HG02870 (cell line): ENCODE measurements around the gene ZNF804B.

Experiments used
- ATAC-seq: cut with Tn5 transposase; IDR thresholded peaks from one replicate; pipeline ENCODE4 v1.9.1; 2021; ENCODE audit warnings: mild to moderate bottlenecking, moderate library complexity; ENCODE audit not compliant: unreplicated experiment

The ZNF804B gene

GRCh38 chr7:88759230-88760135, at the start of gene ZNF804B:
TSS of gene ZNF804B (plus strand) at chr7:88759700. CDS start at chr7:88759977, 277 bp downstream.
- no peak for ATAC-seq

DNA sequence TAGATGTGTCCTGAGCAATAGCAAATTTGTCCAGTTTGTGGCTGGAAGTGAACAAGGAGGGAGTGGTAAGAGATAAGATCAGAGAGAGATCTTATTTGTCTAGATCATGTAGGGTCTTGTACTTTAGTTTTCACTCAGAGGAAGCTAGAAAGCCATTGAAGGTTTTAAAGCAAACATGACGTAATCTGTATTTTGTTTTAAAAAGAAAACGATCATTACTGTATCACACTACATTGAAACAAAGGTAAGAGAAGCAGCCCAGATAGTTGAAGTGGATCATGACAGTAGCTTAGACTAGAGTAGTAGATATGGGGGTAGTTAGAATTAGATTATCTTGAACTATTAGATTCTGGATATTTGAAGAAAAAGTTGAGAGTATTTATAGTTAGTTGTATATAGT, 23.6 kb upstream of the ZNF804B start:
- no peak for ATAC-seq

DNA sequence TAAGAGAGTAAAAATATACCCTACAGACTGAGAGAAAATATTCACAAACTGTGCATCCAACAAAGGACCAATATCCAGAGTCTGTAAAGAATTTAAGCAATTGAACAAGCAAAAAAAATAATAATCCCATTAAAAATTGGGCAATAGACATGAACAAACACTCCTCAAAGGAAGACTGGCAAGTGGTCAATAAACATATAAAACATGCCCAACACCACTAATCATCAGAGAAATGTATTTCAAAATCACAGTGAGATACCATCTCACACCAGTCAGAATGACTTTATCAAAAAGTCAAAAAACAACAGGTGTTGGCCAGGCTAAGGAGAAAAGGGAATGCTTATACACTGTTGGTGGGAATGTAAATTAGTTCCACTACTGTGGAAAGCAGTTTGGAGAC, 21.9 kb upstream of the ZNF804B start:
- ATAC-seq: no peak

DNA sequence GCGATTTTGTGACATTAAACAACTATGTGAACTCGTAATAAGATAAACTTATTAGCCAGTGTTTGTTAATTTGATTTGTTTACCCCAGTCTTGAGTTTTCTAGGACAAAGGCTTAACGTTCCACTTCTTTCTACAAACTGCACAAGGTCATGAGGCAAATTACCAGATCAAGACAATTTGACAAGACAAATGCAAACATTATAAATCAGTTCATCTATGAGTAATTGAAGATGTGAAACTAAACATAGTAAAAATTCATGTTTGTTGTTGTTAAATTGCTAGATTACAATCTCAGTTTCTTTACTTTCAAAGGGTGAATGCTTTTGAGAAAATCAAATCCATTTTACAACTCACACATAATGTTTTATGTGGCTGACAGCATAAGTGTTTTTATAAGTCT, 13.4 kb upstream of the ZNF804B start:
- no peak for ATAC-seq

- no peak for ATAC-seq
Measured at GRCh38 chr7:88756802-88757201, 2.7 kb upstream of the ZNF804B start.

GRCh38 chr7:88757371-88757770, 2.1 kb upstream of the ZNF804B start:
- ATAC-seq: no peak

DNA sequence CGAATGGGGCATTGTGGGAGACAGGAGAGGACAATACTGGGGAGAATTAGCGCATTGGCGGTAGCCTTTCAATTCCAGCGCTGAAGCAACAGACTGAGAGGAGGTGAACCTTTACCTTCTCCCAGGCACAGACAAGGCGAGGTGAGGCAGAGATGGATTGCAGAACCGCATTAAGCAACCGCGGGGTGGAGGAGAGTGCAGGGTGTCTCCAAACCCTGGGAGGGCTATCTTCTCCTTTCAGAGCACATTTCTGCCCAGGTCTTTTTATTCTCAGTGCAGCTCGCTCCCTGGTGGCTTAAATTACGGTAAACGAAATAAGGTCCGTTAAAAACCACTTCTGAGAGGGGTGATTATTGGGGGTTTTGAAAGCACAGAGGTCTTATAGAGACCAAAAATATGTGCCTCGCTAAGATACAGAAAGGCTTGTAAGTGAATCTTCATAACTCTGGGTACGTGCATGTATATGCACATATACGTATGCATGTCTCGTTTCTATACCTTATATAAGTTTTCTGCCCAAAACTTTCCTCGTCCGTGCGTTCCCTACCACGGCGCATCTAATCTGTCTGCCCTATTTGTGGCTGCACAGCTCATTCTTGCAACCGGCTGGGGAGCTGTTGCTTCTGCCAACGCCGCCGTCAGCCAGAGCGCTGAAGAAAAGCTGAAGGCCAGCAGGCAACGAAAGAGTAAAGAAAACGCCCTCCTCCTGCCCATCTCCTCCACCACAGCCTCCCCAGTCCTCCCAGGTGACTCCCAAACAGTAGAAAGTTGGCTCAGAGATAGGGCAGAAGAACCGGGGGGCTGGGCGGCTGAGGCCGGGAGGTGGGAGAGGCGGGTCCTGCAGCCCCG, 895 bp upstream of the ZNF804B start:
- no peak for ATAC-seq

DNA sequence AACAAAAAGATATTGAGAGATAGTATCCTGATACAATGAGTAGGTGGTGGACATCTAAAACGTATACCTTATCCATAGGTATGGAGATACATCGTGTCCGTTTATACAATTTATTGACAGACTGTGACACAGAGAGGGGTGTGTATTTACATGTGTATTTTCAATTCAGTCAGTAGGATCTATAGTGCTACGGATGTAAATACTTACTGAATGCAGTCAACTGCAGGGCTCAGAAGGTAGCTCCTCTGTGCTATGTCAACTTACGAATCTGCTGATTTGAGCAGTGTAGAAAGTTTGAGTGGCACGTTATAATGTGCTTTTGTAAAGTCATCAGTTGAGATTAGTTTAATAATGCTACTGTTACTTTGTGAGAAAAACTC, 626 bp downstream of the ZNF804B start:
- ATAC-seq: no peak

DNA sequence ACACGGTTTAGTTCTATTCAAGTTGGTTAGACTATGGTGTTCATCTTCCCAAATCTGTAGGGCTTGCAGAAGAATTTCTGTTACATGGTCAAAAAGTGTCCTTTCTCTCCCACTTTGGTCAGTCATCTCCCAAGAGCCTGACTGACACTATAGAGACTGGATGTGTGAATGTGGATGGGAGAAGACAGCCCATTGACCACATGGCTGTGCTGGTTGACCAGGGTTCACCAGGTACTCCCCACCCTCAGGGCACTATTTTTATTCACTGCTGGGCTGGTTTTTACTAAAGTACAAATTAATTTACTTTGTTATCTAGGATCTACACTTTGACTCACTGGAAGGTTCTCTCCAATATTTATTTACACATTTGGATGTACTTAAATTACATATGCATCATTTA, 2.3 kb downstream of the ZNF804B start:
- no peak for ATAC-seq

- ATAC-seq: peak; percentile 77
Measured at GRCh38 chr7:88771417-88771816, 11.9 kb downstream of the ZNF804B start.

- no peak for ATAC-seq
Measured at GRCh38 chr7:88772776-88773175, 13.3 kb downstream of the ZNF804B start.

- no peak for ATAC-seq
Measured at GRCh38 chr7:88775838-88776237, 16.3 kb downstream of the ZNF804B start.

GRCh38 chr7:88787777-88788176, 28.3 kb downstream of the ZNF804B start:
- no peak for ATAC-seq

DNA sequence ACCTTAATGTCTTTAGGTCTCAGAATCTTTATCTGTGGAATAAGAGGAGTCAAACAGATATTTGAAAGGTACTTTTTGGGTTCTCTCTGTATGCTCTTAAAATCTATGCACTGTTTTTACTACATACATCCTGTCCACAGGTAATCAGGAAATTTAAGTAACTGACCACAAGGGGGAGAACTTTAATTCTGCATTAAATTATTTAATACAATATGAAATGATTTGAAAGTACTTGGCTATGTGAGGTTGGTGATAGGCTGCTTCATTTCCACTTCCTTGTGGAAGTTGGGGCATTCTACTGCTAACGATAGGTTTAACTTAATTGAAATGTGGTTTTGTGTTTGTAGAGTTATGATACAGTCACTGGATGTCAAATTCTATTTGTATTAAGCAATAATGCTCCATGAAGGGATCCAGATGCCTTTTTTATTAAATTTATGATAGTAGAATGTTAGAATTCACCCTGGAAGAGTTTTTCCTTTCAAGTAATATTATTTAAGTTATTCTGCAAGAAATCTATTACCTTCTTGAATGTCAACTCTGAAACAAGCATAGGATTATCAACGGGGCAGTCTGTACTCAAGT, 30.1 kb downstream of the ZNF804B start:
- ATAC-seq: peak; percentile 66

GRCh38 chr7:88791891-88792290, 32.4 kb downstream of the ZNF804B start:
- ATAC-seq: no peak

DNA sequence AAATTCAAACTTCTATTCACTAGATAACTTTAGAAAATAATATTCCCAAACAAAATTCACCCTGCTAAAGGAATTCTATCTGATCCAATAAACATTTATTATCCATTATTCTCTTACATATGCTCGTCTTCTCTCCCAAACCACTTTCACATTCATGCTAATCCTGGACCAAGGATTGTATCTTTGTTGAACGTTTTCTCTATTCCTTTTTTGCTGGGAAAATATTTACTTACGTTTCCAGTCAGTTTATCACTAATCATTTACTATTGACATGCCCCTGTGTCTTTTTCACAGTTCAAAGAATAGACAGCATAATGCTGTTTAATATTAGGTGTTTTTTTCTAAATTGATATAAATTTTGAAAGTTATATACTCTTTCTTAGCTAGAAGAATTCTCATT, 32.9 kb downstream of the ZNF804B start:
- no peak for ATAC-seq

GRCh38 chr7:88795553-88795952, 36.1 kb downstream of the ZNF804B start, which contains the start of gene TEX47:
TSS of gene TEX47 (minus strand) at chr7:88795737. CDS start at chr7:88794942, 795 bp downstream.
- no peak for ATAC-seq

GRCh38 chr7:88801046-88801445, 41.5 kb downstream of the ZNF804B start:
- ATAC-seq: no peak

DNA sequence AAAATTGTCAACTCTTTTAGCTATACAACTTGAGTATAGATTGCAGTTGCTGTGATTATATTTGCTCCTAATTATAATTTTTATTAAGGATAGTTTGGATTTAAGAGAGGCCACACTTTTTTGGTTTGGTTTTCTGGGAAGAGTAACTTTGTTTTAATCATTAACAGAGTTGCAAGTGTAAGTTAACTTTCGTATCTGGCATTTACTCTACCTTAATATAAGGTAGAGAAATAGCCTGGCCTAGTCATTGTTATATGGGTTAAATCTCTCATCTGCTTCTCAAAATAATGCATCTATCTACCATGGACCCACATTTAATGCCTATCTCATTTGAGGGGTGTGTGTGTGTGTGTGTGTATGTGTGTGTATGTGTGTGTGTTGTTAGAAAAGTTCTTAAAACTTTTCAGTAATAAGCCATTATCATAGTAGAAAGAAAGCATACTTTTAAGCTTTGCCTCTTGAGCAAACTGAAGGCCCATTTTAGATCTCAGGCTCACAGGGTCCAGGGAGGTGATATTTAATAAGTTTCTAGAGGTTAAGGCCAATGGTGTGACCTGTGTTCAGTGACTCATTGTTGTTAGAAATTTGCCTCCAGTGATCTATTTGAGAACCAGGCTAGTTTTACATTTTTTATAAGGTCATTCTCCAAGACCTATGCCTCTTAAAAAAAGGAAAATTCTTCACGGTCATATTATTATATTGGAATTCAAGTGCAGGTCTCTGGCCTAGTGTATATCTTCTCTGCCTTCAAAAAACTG, 47.0 kb downstream of the ZNF804B start:
- ATAC-seq: no peak

DNA sequence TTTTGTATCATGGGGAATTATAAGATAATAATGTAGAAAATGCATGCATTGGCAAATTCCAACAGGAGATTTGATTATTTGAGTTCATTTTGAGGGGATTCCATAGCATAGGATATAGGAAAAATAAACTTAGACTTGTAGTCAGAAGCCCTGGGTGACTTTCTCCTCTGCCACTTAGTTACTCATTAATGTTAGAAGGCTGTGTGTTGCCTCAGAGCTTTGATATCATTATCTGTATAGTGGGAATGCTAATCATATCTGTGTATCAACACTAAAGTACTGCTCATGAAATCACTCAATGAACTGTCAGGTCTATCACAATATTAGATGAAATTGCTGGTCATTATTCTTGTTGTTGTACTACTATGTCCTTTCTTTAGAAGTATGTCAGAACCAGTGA, 59.1 kb downstream of the ZNF804B start:
- ATAC-seq: no peak

GRCh38 chr7:88826222-88826621, 66.7 kb downstream of the ZNF804B start:
- ATAC-seq: no peak
